GM12878 (cell line): ENCODE measurements around the gene DXO.
"Not testable (repeated sequence)": the region's sequence is repeated elsewhere in the genome, so short reads cannot be mapped to it uniquely, and the experiment has no call there.

Experiments
- EP300 ChIP-seq, 2 experiments: fragments of 150-350 bp in 1 of 2; IDR thresholded peaks; 2 replicates each; pipeline ENCODE4 v1.6.1; 2011 to 2012; ENCODE audit warnings: low read depth in 2 of 2, low read length in 2 of 2, borderline replicate concordance in 1 of 2, improper control_type of control experiment in 1 of 2, inconsistent platforms in 1 of 2; ENCODE audit not compliant: control insufficient read depth in 1 of 2
- POLR2A ChIP-seq: IDR thresholded peaks from 2 replicates; pipeline ENCODE4 v1.6.1; 2011; ENCODE audit warnings: low read depth, mild to moderate bottlenecking, low read length
- POLR2AphosphoS2 ChIP-seq: IDR thresholded peaks from 2 replicates; pipeline ENCODE4 v1.6.1; 2011; ENCODE audit warnings: low read depth, mild to moderate bottlenecking, low read length, improper control_type of control experiment, moderate library complexity
- PRDM15 ChIP-seq: fragments of 450-650 bp; formaldehyde crosslinking; IDR thresholded peaks from 2 replicates; pipeline ENCODE4 v1.4.0; 2020; ENCODE audit warnings: mild to moderate bottlenecking, moderate library complexity

DNA sequence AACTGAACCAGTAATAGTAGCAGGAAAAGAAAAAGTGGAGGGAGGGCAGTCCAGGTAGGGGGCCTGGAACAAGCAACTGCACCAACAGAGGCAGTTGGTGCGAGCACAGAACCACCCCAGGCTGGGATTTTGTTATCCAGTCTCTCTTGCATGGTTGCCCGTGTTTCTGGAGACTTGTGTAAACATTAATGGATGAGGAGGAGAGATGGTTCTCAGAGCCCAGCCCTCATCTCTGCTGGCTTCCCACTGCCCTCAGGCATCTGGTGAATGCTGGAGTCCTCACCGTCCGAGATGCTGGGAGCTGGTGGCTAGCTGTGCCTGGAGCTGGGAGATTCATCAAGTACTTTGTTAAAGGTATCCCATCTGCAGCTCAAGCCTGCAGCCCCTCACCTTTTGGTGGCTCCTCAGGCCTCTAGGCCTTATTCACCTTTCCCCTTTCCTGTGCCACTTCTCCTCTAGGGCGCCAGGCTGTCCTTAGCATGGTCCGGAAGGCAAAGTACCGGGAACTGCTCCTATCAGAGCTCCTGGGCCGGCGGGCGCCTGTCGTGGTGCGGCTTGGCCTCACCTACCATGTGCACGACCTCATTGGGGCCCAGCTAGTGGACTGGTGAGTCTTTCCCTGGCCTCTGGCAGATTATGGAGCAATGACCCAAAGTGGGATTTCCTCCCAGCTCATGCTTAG, 8.4 kb upstream of the DXO start:
- TF ChIP-seq PRDM15 (CRISPR knock-in tag); EP300 (IDR thresholded peaks at IDR 0.05; ENCODE audit: borderline replicate concordance in 1 of 2, control insufficient read depth in 1 of 2, low read depth in 2 of 2, low read length in 2 of 2); POLR2AphosphoS2; POLR2A: not testable (repeated sequence)
